Keratinocyte (primary cell): ENCODE measurements around the gene CYFIP1. TPM values are rescaled to one million over a fixed set of nuclear protein-coding genes. Genes with fewer than 3 reads are reported as not detected.

ENCODE experiments used
- DNase-seq: peaks from one replicate; pipeline ENCODE4 v3.0.0-alpha.2; 2011; ENCODE audit warnings: low read depth, missing footprints, low spot score
- FAIRE-seq: peaks from 2 replicates; lab custom pipeline; 2011; peaks lifted over from hg19 to GRCh38; lab: Jason Lieb, UNC
- H2AFZ ChIP-seq: 2 replicates; pipeline ENCODE4 v1.6.0; 2012; ENCODE audit warnings: low read length, control low read depth, inconsistent platforms; ENCODE audit not compliant: control insufficient read depth
- H3K27ac ChIP-seq: 2 replicates; pipeline ENCODE4 v1.5.1; 2011; ENCODE audit warnings: low read length; ENCODE audit not compliant: control insufficient read depth, insufficient read depth
- H3K27me3 ChIP-seq: 3 replicates; pipeline ENCODE4 v1.6.0; 2011; ENCODE audit warnings: low read length; ENCODE audit not compliant: control insufficient read depth, insufficient read depth; ENCODE audit errors: extremely low read depth
- H3K36me3 ChIP-seq, 2 experiments: 2 replicates in 1 of 2; 3 replicates in 1 of 2; pipeline ENCODE4 v1.5.1; 2011; ENCODE audit warnings: low read length in 2 of 2, mild to moderate bottlenecking in 1 of 2; ENCODE audit not compliant: control insufficient read depth in 2 of 2, insufficient read depth in 2 of 2; ENCODE audit errors: extremely low read depth in 1 of 2
- H3K4me1 ChIP-seq: 3 replicates; pipeline ENCODE4 v1.5.1; 2011; ENCODE audit warnings: low read length; ENCODE audit not compliant: control insufficient read depth, insufficient read depth; ENCODE audit errors: extremely low read depth
- H3K4me2 ChIP-seq: 3 replicates; pipeline ENCODE4 v1.6.0; 2011; ENCODE audit warnings: low read depth, low read length; ENCODE audit not compliant: control insufficient read depth, insufficient read depth; ENCODE audit errors: extremely low read depth
- H3K4me3 ChIP-seq, 3 experiments: fragments of 200-600 bp in 1 of 3; sonication (generic) in 1 of 3; 2 replicates in 2 of 3; 3 replicates in 1 of 3; pipeline ENCODE4 v1.5.1; 2011 to 2016; ENCODE audit warnings: low read length in 3 of 3, mild to moderate bottlenecking in 3 of 3, control low read depth in 2 of 3, inconsistent platforms in 1 of 3, low read depth in 1 of 3, mixed read lengths in 1 of 3, mixed run types in 1 of 3, moderate library complexity in 1 of 3; ENCODE audit not compliant: control insufficient read depth in 2 of 3, insufficient read depth in 2 of 3; ENCODE audit errors: extremely low read depth in 1 of 3
- H3K79me2 ChIP-seq: 2 replicates; pipeline ENCODE4 v1.6.0; 2012; ENCODE audit warnings: low read length; ENCODE audit not compliant: control insufficient read depth, insufficient read depth
- H3K9ac ChIP-seq: 3 replicates; pipeline ENCODE4 v1.6.0; 2011; ENCODE audit warnings: low read length; ENCODE audit not compliant: control insufficient read depth, insufficient read depth; ENCODE audit errors: extremely low read depth
- H3K9me1 ChIP-seq: 3 replicates; pipeline ENCODE4 v1.6.0; 2011; ENCODE audit warnings: low read length; ENCODE audit not compliant: control insufficient read depth, insufficient read depth; ENCODE audit errors: extremely low read depth
- H3K9me3 ChIP-seq: 2 replicates; pipeline ENCODE4 v1.5.1; 2012; ENCODE audit warnings: low read depth, low read length; ENCODE audit not compliant: control insufficient read depth
- H4K20me1 ChIP-seq: 3 replicates; pipeline ENCODE4 v1.6.0; 2011; ENCODE audit warnings: low read length; ENCODE audit not compliant: control insufficient read depth, insufficient read depth; ENCODE audit errors: extremely low read depth
- EZH2 ChIP-seq: IDR thresholded peaks from one replicate; pipeline ENCODE4 v1.6.1; 2012; ENCODE audit warnings: inconsistent platforms, mild to moderate bottlenecking, low read length, moderate library complexity
- dilution Hi-C: fragments of 300-500 bp; cut with MboI; formaldehyde crosslinking; loops from one replicate; pipeline ENCODE4 v1.7.0; 2020; ENCODE audit warnings: low sequenced_read_pairs; ENCODE audit not compliant: extremely low pct_ligation_motif_present
- polyA plus RNA-seq, 5 experiments: library from polyadenylated mRNA; depleted of rRNA in 3 of 5; stranded (reverse) in 3 of 5; stranded (forward) in 1 of 5; unstranded in 1 of 5; fragments of >200 nt; gene quantifications; 1 replicate in 1 of 5; 2 replicates in 3 of 5; 3 replicates in 1 of 5; pipeline versions ENCODE4 v1.2.1 to v1.2.3, GENCODE V29; 2011 to 2012; ENCODE audit warnings: missing spikeins in 2 of 5, low read depth in 1 of 5, low replicate concordance in 1 of 5
- TF ChIP-seq, protein P1 (sequence below), 3 experiments: IDR thresholded peaks in 1 of 3; conservative IDR thresholded peaks in 1 of 3; optimal IDR thresholded peaks in 1 of 3; 2 replicates in 2 of 3; 3 replicates in 1 of 3; pipeline versions ENCODE3 to v1.5.1; 2011; ENCODE audit warnings: low read length in 3 of 3, mild to moderate bottlenecking in 3 of 3, moderate library complexity in 2 of 3, control low read depth in 1 of 3, inconsistent platforms in 1 of 3; ENCODE audit not compliant: insufficient read depth in 2 of 3; ENCODE audit errors: extremely low read depth in 1 of 3

Gene CYFIP1
- polyA plus RNA-seq, 1 donor (not counting 4 experiments of a cell fraction or from before 2014, with no cell fraction given) = 72.3 TPM

DNA sequence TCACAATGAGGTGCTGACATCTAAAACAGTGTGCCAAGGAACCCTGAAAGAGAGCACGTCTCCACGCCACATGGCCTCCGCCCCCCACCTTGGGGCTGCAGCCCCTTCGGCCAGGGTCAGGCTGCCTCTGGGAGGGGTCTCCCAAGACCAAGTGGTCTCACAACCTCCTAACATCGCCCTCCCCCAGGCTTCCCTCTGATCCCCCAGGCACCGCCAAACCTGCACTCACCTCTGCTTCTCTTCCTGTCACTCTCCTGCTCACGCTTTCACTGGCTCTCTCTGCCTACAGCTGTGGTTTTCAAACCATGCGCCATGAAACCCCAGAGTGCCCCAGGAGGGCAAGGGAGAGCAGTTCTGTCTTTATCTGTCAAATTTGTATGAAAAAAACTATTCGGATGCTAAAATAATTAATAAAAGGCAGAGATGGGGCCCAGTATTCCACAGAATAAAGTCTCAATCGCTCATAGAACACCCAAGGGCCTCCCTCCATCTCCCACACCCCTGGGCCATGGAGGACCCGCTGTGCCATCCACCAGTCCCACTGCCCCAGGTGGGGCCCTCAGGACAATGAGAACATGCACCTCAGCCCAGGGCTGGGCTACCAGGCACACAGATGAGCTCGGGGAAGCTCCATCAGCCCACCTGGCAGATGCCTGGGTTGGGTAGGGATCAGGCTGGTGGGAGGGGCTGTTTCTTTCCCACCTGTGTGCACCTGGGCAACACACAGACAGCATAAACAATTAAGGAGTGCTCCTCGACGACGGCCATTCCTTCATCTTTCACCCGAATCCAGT, 21.5 kb downstream of the CYFIP1 start:
- Histone ChIP-seq H3K9me1 (peaks cover 2% of the 10 kb centered on the region), H3K9me3 (no peaks in the 10 kb centered on the region), H4K20me1 (peaks cover 17% of the 10 kb centered on the region), H3K79me2 (peaks cover 90% of the 10 kb centered on the region), H3K9ac (no peak overlapping the region), H3K27ac (no peak overlapping the region), H3K4me2 (no peak overlapping the region), H2AFZ (no peak overlapping the region), H3K36me3 (peaks cover 0 to 1% of the 10 kb centered on the region in 2 experiments), H3K4me1 (peaks cover 9% of the 10 kb centered on the region), H3K4me3 (no peak overlapping the region), H3K27me3 (no peaks in the 10 kb centered on the region)
- TF ChIP-seq, protein P1, sequence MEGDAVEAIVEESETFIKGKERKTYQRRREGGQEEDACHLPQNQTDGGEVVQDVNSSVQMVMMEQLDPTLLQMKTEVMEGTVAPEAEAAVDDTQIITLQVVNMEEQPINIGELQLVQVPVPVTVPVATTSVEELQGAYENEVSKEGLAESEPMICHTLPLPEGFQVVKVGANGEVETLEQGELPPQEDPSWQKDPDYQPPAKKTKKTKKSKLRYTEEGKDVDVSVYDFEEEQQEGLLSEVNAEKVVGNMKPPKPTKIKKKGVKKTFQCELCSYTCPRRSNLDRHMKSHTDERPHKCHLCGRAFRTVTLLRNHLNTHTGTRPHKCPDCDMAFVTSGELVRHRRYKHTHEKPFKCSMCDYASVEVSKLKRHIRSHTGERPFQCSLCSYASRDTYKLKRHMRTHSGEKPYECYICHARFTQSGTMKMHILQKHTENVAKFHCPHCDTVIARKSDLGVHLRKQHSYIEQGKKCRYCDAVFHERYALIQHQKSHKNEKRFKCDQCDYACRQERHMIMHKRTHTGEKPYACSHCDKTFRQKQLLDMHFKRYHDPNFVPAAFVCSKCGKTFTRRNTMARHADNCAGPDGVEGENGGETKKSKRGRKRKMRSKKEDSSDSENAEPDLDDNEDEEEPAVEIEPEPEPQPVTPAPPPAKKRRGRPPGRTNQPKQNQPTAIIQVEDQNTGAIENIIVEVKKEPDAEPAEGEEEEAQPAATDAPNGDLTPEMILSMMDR (optimal IDR thresholded peaks at IDR 0.05 in 1 of 3, IDR thresholded peaks at IDR 0.05 in 1 of 3, conservative IDR thresholded peaks at IDR 0.05 in 1 of 3; ENCODE audit: extremely low read depth in 1 of 3, insufficient read depth in 2 of 3, low read length in 3 of 3) = no peak
- TF ChIP-seq EZH2 = no peak
- no peak for DNase-seq
- dilution Hi-C loops = no loop called here
- no peak for FAIRE-seq

DNA sequence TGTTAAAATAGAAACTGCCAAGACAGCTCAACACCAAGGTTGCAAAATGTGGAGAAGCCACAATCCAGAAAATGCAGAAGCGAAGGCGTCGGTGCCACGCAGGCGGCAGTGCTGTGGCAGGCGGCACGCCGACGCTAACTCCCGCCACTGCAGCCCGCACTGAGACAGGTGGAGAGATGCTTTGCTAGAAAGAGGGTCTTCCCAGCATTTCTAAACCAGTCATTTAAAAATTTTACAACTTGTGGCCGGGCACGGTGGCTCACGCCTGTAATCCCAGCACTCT, 23.2 kb downstream of the CYFIP1 start:
- Histone ChIP-seq H3K4me2 (no peak overlapping the region), H3K9me1 (no peaks in the 10 kb centered on the region), H4K20me1 (peaks cover 21% of the 10 kb centered on the region), H3K4me3 (no peak overlapping the region), H3K79me2 (peaks cover 89% of the 10 kb centered on the region), H3K9ac (no peak overlapping the region), H3K36me3 (peaks cover 0 to 1% of the 10 kb centered on the region in 2 experiments), H3K4me1 (peaks cover 4% of the 10 kb centered on the region), H2AFZ (no peak overlapping the region), H3K27ac (no peak overlapping the region), H3K27me3 (no peaks in the 10 kb centered on the region), H3K9me3 (no peaks in the 10 kb centered on the region)
- FAIRE-seq (no peak), DNase-seq (no peak)
- dilution Hi-C loops = no loop called here
- TF ChIP-seq EZH2 = no peak
- TF ChIP-seq, protein P1 (optimal IDR thresholded peaks at IDR 0.05 in 1 of 3, IDR thresholded peaks at IDR 0.05 in 1 of 3, conservative IDR thresholded peaks at IDR 0.05 in 1 of 3; ENCODE audit: extremely low read depth in 1 of 3, insufficient read depth in 2 of 3, low read length in 3 of 3) = no peak
